ENCODE measurements around the gene SLC39A11. TPM values are rescaled to one million over a fixed set of nuclear protein-coding genes. Genes with fewer than 3 reads are reported as not detected.

SLC39A11 gene
- total and polyA plus RNA-seq, 2 of the 13 experiments (the other 11 are each of a cell fraction or from before 2014, with no cell fraction given) = 17.2 to 31.5 TPM

DNA sequence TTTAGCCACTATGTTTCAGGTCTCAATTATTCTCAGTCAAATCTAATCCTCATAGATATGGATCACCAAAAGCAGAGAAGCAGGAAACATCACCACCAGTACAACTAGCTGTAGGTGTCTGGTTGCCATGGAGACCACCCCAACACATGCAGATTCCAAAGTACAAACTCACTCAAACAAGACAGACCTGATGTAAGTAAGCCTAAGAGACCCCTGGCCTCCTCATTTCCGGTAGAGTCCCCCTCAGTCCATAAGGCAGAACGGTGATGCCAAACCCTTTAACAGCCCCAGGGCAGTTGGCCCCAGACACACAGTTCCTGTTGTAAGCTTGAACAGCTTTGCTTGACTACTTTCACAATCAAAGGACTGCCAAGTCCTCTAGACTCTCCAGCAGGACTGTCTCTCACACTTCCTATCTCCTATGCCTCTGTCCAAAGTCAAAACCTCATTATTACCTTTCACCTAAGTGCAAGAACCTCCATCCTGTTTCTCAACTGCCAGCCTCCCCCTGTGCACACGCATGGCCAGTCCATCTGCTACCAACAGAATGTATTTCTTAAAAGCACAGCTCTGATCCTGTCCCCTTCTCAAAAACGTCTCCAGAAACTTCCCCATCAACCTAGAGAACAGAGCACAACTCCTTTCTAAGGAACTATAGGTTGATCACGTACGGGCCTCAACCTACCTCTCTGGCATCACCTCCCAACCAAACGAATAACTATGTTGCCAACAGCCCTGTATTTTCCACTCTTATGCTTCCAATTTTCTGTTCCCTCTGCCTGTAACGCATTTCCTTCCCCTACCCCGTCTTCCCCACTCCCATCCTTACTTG, 23.9 kb downstream of the SLC39A11 start (continued):
- TF ChIP-seq TBX2 (CRISPR knock-in tag; IDR thresholded peaks at IDR 0.05; ENCODE audit: borderline replicate concordance) (no peak; the same call in none of the 2 replicates), ZNF292 (CRISPR knock-in tag; IDR thresholded peaks at IDR 0.05; ENCODE audit: borderline replicate concordance, low read depth) (peak; percentile 91), ZNF160 (CRISPR knock-in tag; IDR thresholded peaks at IDR 0.05) (no peak), NCOA2 (CRISPR knock-in tag; IDR thresholded peaks at IDR 0.05) (peak; percentile 72; the same call in 1 of the 2 replicates), NR2F2 (IDR thresholded peaks at IDR 0.05; ENCODE audit: borderline replicate concordance, low read depth) (peak; percentile 39), NR2C2 (CRISPR knock-in tag; IDR thresholded peaks at IDR 0.05; ENCODE audit: borderline replicate concordance) (peak; percentile 42; the same call in 1 of the 2 replicates), ZNF230 (CRISPR knock-in tag; IDR thresholded peaks at IDR 0.05) (no peak), TCF7 (IDR thresholded peaks at IDR 0.05; ENCODE audit: low read depth) (peak; percentile 40), ISL2 (CRISPR knock-in tag; IDR thresholded peaks at IDR 0.05) (peak; percentile 70; the same call in 1 of the 2 replicates), TCF12 (IDR thresholded peaks at IDR 0.05) (no peak), TCF12 (CRISPR knock-in tag; IDR thresholded peaks at IDR 0.05) (no peak), ZC3H4 (CRISPR knock-in tag; IDR thresholded peaks at IDR 0.05; ENCODE audit: borderline replicate concordance) (no peak), ZSCAN22 (CRISPR knock-in tag; IDR thresholded peaks at IDR 0.05) (no peak), NFKBIZ (CRISPR knock-in tag; IDR thresholded peaks at IDR 0.05) (no peak), SNAI1 (CRISPR knock-in tag; IDR thresholded peaks at IDR 0.05; ENCODE audit: borderline replicate concordance) (no peak)
- TF ChIP-seq, protein P1, sequence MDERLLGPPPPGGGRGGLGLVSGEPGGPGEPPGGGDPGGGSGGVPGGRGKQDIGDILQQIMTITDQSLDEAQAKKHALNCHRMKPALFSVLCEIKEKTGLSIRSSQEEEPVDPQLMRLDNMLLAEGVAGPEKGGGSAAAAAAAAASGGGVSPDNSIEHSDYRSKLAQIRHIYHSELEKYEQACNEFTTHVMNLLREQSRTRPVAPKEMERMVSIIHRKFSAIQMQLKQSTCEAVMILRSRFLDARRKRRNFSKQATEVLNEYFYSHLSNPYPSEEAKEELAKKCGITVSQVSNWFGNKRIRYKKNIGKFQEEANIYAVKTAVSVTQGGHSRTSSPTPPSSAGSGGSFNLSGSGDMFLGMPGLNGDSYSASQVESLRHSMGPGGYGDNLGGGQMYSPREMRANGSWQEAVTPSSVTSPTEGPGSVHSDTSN (CRISPR knock-in tag; IDR thresholded peaks at IDR 0.05) = no peak
- TF ChIP-seq, protein P2, sequence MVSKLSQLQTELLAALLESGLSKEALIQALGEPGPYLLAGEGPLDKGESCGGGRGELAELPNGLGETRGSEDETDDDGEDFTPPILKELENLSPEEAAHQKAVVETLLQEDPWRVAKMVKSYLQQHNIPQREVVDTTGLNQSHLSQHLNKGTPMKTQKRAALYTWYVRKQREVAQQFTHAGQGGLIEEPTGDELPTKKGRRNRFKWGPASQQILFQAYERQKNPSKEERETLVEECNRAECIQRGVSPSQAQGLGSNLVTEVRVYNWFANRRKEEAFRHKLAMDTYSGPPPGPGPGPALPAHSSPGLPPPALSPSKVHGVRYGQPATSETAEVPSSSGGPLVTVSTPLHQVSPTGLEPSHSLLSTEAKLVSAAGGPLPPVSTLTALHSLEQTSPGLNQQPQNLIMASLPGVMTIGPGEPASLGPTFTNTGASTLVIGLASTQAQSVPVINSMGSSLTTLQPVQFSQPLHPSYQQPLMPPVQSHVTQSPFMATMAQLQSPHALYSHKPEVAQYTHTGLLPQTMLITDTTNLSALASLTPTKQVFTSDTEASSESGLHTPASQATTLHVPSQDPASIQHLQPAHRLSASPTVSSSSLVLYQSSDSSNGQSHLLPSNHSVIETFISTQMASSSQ (IDR thresholded peaks at IDR 0.05; ENCODE audit: low read depth) = no peak
- TF ChIP-seq, protein P2 (CRISPR knock-in tag; IDR thresholded peaks at IDR 0.05; ENCODE audit: borderline replicate concordance) = 0 out of 2 replicates have a peak, but pooled peaks have one; percentile 28
- TF ChIP-seq, protein P3, sequence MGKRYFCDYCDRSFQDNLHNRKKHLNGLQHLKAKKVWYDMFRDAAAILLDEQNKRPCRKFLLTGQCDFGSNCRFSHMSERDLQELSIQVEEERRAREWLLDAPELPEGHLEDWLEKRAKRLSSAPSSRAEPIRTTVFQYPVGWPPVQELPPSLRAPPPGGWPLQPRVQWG (CRISPR knock-in tag; IDR thresholded peaks at IDR 0.05; ENCODE audit: borderline replicate concordance, low read depth) = no peak
- TF ChIP-seq, protein P4, sequence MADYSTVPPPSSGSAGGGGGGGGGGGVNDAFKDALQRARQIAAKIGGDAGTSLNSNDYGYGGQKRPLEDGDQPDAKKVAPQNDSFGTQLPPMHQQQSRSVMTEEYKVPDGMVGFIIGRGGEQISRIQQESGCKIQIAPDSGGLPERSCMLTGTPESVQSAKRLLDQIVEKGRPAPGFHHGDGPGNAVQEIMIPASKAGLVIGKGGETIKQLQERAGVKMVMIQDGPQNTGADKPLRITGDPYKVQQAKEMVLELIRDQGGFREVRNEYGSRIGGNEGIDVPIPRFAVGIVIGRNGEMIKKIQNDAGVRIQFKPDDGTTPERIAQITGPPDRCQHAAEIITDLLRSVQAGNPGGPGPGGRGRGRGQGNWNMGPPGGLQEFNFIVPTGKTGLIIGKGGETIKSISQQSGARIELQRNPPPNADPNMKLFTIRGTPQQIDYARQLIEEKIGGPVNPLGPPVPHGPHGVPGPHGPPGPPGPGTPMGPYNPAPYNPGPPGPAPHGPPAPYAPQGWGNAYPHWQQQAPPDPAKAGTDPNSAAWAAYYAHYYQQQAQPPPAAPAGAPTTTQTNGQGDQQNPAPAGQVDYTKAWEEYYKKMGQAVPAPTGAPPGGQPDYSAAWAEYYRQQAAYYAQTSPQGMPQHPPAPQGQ (CRISPR knock-in tag; IDR thresholded peaks at IDR 0.05; ENCODE audit: borderline replicate concordance) = no peak
- TF ChIP-seq, protein P5, sequence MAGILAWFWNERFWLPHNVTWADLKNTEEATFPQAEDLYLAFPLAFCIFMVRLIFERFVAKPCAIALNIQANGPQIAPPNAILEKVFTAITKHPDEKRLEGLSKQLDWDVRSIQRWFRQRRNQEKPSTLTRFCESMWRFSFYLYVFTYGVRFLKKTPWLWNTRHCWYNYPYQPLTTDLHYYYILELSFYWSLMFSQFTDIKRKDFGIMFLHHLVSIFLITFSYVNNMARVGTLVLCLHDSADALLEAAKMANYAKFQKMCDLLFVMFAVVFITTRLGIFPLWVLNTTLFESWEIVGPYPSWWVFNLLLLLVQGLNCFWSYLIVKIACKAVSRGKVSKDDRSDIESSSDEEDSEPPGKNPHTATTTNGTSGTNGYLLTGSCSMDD (CRISPR knock-in tag; IDR thresholded peaks at IDR 0.05) = no peak

Data from HepG2 (cell line).